NT2/D1 (cell line): Measurements from ENCODE around the gene IL17C.

ENCODE experiments used
- YY1 ChIP-seq: IDR thresholded peaks from 2 replicates; pipeline ENCODE4 v1.6.1; 2011; ENCODE audit not compliant: insufficient read length, insufficient read depth
- ZNF274 ChIP-seq: IDR thresholded peaks from 2 replicates; pipeline ENCODE4 v1.6.1; 2011; ENCODE audit warnings: mild to moderate bottlenecking, low read depth, low read length

- TF ChIP-seq ZNF274 (no peak), YY1 (no peak)
Observed at GRCh38 chr16:88686439-88687253, 48.3 kb downstream of the IL17C start, which contains the start of gene SNAI3.
